Stomach smooth muscle (tissue), 2 donors: ENCODE data around the gene MYL3.
A peak's percentile ranks its signal among the peaks of the same experiment; 100 is the strongest.

Experiments
- H3K27ac ChIP-seq: one replicate; pipeline ENCODE4 v1.7.0; 2013; ENCODE audit warnings: mild to moderate bottlenecking, low read length, inconsistent platforms
- H3K27me3 ChIP-seq, 2 donors: one replicate each; pipeline ENCODE4 v1.7.0; 2013; ENCODE audit warnings: low read length in 2 of 2; ENCODE audit not compliant: insufficient read depth in 2 of 2, control insufficient read depth in 1 of 2
- H3K36me3 ChIP-seq, 2 donors: one replicate each; pipeline ENCODE4 v1.7.0; 2013; ENCODE audit warnings: low read length in 2 of 2; ENCODE audit not compliant: control insufficient read depth in 2 of 2, insufficient read depth in 2 of 2
- H3K4me1 ChIP-seq: one replicate; pipeline ENCODE4 v1.7.0; 2013; ENCODE audit warnings: low read length; ENCODE audit not compliant: control insufficient read depth, insufficient read depth
- H3K4me3 ChIP-seq, 2 donors: one replicate each; pipeline ENCODE4 v1.7.0; 2013; ENCODE audit warnings: low read length in 2 of 2
- H3K9ac ChIP-seq, 2 donors: one replicate each; pipeline ENCODE4 v1.7.0; 2013; ENCODE audit warnings: low read length in 2 of 2, mild to moderate bottlenecking in 1 of 2
- H3K9me3 ChIP-seq, 2 donors: one replicate each; pipeline ENCODE4 v1.7.0; 2013; ENCODE audit warnings: low read length in 2 of 2; ENCODE audit not compliant: control insufficient read depth in 2 of 2
- donor health status: healthy.
- donor health status: Pancreatic carcinoma.

MYL3 gene

DNA sequence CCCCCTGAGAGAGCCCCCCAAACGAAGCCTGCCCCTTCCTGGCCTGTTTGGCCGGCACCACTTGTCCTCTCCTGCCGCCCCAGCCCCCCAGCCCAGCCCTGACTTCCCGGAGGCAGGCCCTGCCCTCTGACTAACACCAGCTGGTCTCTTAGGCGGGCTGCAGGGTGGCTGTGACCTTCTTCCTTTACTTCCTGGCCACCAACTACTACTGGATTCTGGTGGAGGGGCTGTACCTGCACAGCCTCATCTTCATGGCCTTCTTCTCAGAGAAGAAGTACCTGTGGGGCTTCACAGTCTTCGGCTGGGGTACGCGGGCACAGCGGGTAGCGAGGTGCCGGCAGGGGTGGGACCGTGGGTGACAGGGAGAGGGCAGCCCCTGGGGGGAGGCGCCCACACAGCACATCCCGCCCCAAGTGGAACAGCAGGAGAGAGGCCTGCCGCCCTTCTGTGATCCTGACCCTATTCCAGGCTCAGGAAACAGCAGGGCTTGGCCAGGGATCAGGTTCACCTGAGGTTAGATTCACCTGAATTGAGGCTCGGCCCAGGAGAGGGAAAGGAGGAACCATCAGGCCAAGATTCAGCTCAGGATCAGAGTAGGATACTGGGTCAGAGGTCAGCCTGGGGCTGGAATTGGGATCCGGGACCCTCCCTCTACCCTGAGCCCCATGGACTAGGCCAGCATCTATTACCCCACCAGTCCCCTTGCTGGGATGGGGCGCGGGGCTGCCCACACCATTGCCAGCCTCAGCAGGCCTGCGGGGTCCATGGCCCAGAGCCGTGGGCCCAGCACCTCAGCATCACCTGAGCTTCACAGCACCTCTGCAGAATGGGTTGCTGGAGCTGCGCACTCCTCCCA, 36.1 kb upstream of the MYL3 start:
- H3K4me1 ChIP-seq: peaks cover 10% of the 10 kb centered on the region
- peaks cover 5 to 19% of the 10 kb centered on the region in 2 donors for H3K27me3 ChIP-seq
- no peak overlapping the region for H3K4me3 ChIP-seq
- H3K9me3 ChIP-seq: no peaks in the 10 kb centered on the region
- H3K27ac ChIP-seq: no peak overlapping the region
- H3K9ac ChIP-seq: no peak overlapping the region
- H3K36me3 ChIP-seq: no peaks in the 10 kb centered on the region

- no peaks in the 10 kb centered on the region for H3K9me3 ChIP-seq
- peaks cover 10% of the 10 kb centered on the region for H3K4me1 ChIP-seq
- H3K36me3 ChIP-seq: no peaks in the 10 kb centered on the region
- no peak overlapping the region for H3K27ac ChIP-seq
- no peak overlapping the region for H3K9ac ChIP-seq
- H3K4me3 ChIP-seq: peak overlapping the region in 1 of 2 donors; percentile 49
- H3K27me3 ChIP-seq: peaks cover 5 to 19% of the 10 kb centered on the region in 2 donors
Observed at GRCh38 chr3:46898321-46899150, 35.3 kb upstream of the MYL3 start.

- peaks cover 17% of the 10 kb centered on the region for H3K4me1 ChIP-seq
- H3K27ac ChIP-seq: no peak overlapping the region
- H3K9ac ChIP-seq: no peak overlapping the region
- no peaks in the 10 kb centered on the region for H3K36me3 ChIP-seq
- no peak overlapping the region for H3K4me3 ChIP-seq
- no peaks in the 10 kb centered on the region for H3K9me3 ChIP-seq
- H3K27me3 ChIP-seq: peaks cover 5 to 19% of the 10 kb centered on the region in 2 donors
Observed at GRCh38 chr3:46897829-46898320, 34.6 kb upstream of the MYL3 start.

DNA sequence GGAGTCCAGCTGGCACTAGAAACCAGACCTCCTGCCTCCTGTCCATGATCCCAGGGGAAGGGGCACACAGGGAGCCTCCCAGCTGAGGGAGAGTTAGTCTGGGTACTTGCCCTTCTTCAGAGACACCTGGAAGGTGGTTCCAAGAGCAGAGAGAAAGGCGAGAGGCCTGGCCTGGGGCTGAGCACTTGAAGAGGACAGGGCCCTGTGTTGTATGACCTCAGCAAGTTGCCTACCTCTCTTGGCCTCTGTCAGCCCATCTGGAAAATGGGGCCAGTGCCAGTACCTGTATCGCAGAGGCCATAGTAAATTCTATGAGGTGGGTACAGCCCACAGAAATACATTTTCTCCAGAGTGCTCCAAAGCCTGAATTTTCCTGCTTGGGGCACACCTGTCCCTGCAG, 33.8 kb upstream of the MYL3 start:
- no peak overlapping the region for H3K4me3 ChIP-seq
- peaks cover 25% of the 10 kb centered on the region for H3K4me1 ChIP-seq
- H3K27ac ChIP-seq: no peak overlapping the region
- H3K27me3 ChIP-seq: peaks cover 5 to 19% of the 10 kb centered on the region in 2 donors
- H3K36me3 ChIP-seq: no peaks in the 10 kb centered on the region
- no peak overlapping the region for H3K9ac ChIP-seq
- H3K9me3 ChIP-seq: no peaks in the 10 kb centered on the region

GRCh38 chr3:46896386-46896785, 33.1 kb upstream of the MYL3 start:
- Histone ChIP-seq H3K36me3 (no peaks in the 10 kb centered on the region), H3K27me3 (peaks cover 5 to 19% of the 10 kb centered on the region in 2 donors), H3K9me3 (no peaks in the 10 kb centered on the region), H3K4me1 (peaks cover 30% of the 10 kb centered on the region), H3K27ac (no peak overlapping the region), H3K4me3 (no peak overlapping the region), H3K9ac (no peak overlapping the region)

DNA sequence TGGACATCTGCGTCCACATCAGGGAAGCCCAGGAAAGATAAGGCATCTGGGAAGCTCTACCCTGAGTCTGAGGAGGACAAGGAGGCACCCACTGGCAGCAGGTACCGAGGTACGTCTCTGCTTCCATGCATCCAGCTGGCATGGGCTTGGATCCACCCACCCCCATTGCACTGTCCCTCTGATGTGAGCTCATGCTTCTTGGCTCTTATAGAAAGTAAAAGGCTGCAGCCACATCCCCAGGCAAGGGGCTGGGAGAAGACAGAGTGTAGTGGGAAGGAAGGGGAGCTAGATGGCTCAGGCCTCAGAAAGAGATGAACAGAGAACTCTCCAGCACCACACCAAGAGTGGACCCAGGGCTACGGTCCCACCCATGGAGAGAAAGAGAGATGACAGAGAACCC, 32.5 kb upstream of the MYL3 start:
- H3K36me3 ChIP-seq: no peaks in the 10 kb centered on the region
- no peak overlapping the region for H3K4me3 ChIP-seq
- peaks cover 5 to 19% of the 10 kb centered on the region in 2 donors for H3K27me3 ChIP-seq

GRCh38 chr3:46895204-46895660, 32.0 kb upstream of the MYL3 start:
- Histone ChIP-seq H3K27me3 (peaks cover 5 to 19% of the 10 kb centered on the region in 2 donors), H3K4me1 (peaks cover 30% of the 10 kb centered on the region), H3K36me3 (no peaks in the 10 kb centered on the region)

More for the DNA sequence above, 32.5 kb upstream of the MYL3 start:
- H3K9ac ChIP-seq: peak overlapping the region in 1 of 2 donors; percentile 2
- H3K4me1 ChIP-seq: peaks cover 30% of the 10 kb centered on the region
- no peak overlapping the region for H3K27ac ChIP-seq
- H3K9me3 ChIP-seq: no peaks in the 10 kb centered on the region

DNA sequence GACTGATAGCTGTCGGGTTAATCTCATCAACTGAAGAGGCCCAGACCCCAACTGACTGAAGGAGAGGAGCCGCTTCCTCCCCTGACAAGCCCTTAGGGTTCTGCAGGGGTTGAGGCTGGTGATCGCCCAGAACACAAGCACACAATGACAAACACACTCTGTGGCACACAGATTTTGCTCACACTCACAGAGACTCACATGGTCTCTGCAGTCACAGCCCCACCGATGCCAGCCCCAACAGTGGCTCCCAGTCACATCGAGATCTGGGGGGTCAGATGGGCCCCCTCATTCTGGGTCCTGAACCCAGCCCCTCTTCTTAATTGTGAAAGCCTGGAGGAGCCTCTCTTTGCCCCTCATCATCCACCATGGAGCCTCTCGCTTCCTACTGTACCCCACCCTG, 31.0 kb upstream of the MYL3 start:
- peaks cover 33% of the 10 kb centered on the region for H3K4me1 ChIP-seq
- no peaks in the 10 kb centered on the region for H3K36me3 ChIP-seq
- H3K4me3 ChIP-seq: no peak overlapping the region
- H3K27me3 ChIP-seq: peaks cover 4 to 16% of the 10 kb centered on the region in 2 donors
- no peaks in the 10 kb centered on the region for H3K9me3 ChIP-seq
- H3K27ac ChIP-seq: no peak overlapping the region
- H3K9ac ChIP-seq: no peak overlapping the region

More at GRCh38 chr3:46895204-46895660, 32.0 kb upstream of the MYL3 start:
- no peak overlapping the region for H3K27ac ChIP-seq
- no peak overlapping the region for H3K4me3 ChIP-seq
- H3K9me3 ChIP-seq: no peaks in the 10 kb centered on the region
- H3K9ac ChIP-seq: peak overlapping the region in 1 of 2 donors; percentile 2

DNA sequence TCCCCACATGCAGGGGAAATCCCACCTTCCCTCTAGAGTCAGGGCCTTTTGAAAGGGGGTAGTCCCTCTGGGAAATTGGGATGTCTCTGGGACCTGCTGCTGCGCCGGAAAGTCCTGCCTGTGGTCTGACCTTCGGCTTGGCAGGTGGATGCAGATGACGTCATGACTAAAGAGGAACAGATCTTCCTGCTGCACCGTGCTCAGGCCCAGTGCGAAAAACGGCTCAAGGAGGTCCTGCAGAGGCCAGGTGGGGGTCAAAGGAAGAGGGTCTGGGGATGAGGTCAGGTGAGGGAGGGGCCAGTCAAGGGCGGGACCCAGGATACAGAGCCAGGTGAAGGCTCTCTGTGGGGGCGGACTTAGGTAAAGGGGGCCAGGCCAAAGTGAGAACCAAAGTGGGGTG, 30.5 kb upstream of the MYL3 start:
- peak overlapping the region in 1 of 2 donors; percentile 3 for H3K4me3 ChIP-seq
- H3K27me3 ChIP-seq: peaks cover 2 to 14% of the 10 kb centered on the region in 2 donors
- no peaks in the 10 kb centered on the region for H3K9me3 ChIP-seq
- no peaks in the 10 kb centered on the region for H3K36me3 ChIP-seq
- H3K27ac ChIP-seq: no peak overlapping the region
- peaks cover 28% of the 10 kb centered on the region for H3K4me1 ChIP-seq
- no peak overlapping the region for H3K9ac ChIP-seq

DNA sequence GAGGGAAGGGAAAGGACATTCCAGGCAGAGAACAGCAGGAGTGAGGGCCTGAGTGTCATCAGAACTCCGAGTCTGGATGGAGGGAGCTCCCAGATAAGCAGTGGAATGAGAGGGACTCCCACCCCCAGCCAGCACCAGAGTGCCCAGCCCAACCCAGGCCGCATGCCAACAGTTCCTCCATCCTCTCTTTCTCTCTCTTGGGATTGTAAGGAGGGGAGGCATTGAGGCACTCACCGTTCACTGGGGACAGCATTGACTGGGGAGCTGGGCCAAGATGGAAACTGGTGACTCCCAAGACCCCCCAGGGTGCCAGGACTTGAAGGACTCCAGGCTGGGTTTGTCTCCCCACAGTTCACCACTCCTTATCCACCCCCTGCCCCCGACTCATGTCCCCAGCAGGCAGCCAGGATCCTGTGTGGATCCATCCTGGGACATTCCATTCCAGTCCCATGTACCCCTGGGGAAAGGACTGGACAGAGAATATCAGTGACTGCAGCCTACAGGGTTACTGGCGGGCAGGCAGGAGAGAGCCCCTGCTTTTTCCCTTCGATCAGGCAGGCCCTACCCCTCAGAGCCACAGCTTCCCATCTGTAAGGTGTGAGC, 30.0 kb upstream of the MYL3 start:
- Histone ChIP-seq H3K36me3 (no peaks in the 10 kb centered on the region), H3K27ac (no peak overlapping the region), H3K9ac (no peak overlapping the region), H3K9me3 (no peaks in the 10 kb centered on the region), H3K27me3 (peaks cover 2 to 10% of the 10 kb centered on the region in 2 donors), H3K4me1 (peaks cover 24% of the 10 kb centered on the region), H3K4me3 (peak overlapping the region in 1 of 2 donors; percentile 74)
